CD4-positive, CD25-positive, alpha-beta regulatory T cell (primary cell): ENCODE data around the gene TPO. TPM values are rescaled to one million over a fixed set of nuclear protein-coding genes. Genes with fewer than 3 reads are reported as not detected.

ENCODE experiments used
- ATAC-seq, 2 donors: fragments of 150-1000 bp; cut with Tn5 transposase; one replicate each; pipeline ENCODE4 v1.10.0; 2021; ENCODE audit warnings: low read depth in 2 of 2, moderate number of reproducible peaks in 2 of 2, moderate library complexity in 1 of 2
- DNase-seq, 3 donors: peaks; one replicate each; pipeline versions ENCODE4 v3.0.0 to v3.0.0-alpha.2; 2012 to 2022; ENCODE audit warnings: mixed read lengths in 1 of 3
- H3K27ac ChIP-seq: one replicate; pipeline ENCODE4 v1.7.0; 2013; ENCODE audit warnings: mild to moderate bottlenecking, low read length; ENCODE audit not compliant: insufficient read depth, poor library complexity, severe bottlenecking
- H3K27me3 ChIP-seq: one replicate; pipeline ENCODE4 v1.7.0; 2013; ENCODE audit warnings: low read length; ENCODE audit not compliant: control insufficient read depth, insufficient read depth
- H3K36me3 ChIP-seq: one replicate; pipeline ENCODE4 v1.7.0; 2013; ENCODE audit warnings: mild to moderate bottlenecking, low read length, moderate library complexity; ENCODE audit not compliant: control insufficient read depth, insufficient read depth
- H3K4me1 ChIP-seq: 2 replicates; pipeline ENCODE4 v1.7.0; 2013; ENCODE audit warnings: mild to moderate bottlenecking, low read length; ENCODE audit not compliant: insufficient read depth, control insufficient read depth, poor library complexity, severe bottlenecking
- H3K4me3 ChIP-seq: one replicate; pipeline ENCODE4 v1.7.0; 2013; ENCODE audit warnings: low read depth, mild to moderate bottlenecking, low read length, moderate library complexity
- H3K9me3 ChIP-seq, 2 experiments: 1 replicate in 1 of 2; 2 replicates in 1 of 2; pipeline ENCODE4 v1.7.0; 2013; ENCODE audit warnings: low read length in 2 of 2, mild to moderate bottlenecking in 1 of 2, moderate library complexity in 1 of 2; ENCODE audit not compliant: control insufficient read depth in 2 of 2
- H3K27ac Mint-ChIP-seq, 3 donors: one replicate each; pipeline ENCODE4 v1.8.0; 2020 to 2022; ENCODE audit warnings: mild to moderate bottlenecking in 3 of 3, mixed read lengths in 3 of 3, moderate library complexity in 2 of 3
- H3K27me3 Mint-ChIP-seq: one replicate; pipeline ENCODE4 v1.8.0; 2022; ENCODE audit warnings: mild to moderate bottlenecking, mixed read lengths
- H3K36me3 Mint-ChIP-seq: one replicate; pipeline ENCODE4 v1.8.0; 2020; ENCODE audit warnings: mixed read lengths
- H3K4me1 Mint-ChIP-seq, 4 donors: one replicate each; pipeline ENCODE4 v1.8.0; 2020 to 2022; ENCODE audit warnings: mixed read lengths in 4 of 4, mild to moderate bottlenecking in 1 of 4
- H3K4me3 Mint-ChIP-seq, 4 donors: one replicate each; pipeline ENCODE4 v1.8.0; 2020 to 2022; ENCODE audit warnings: mild to moderate bottlenecking in 4 of 4, mixed read lengths in 4 of 4, moderate library complexity in 3 of 4
- H3K9me3 Mint-ChIP-seq, 7 donors: one replicate each; pipeline ENCODE4 v1.8.0; 2020 to 2022; ENCODE audit warnings: mixed read lengths in 7 of 7, mild to moderate bottlenecking in 3 of 7, moderate library complexity in 2 of 7
- polyA plus RNA-seq, 4 donors: library from polyadenylated mRNA; unstranded; fragments of 300-500 nt; fragmentation: Illumina TruSeq; gene quantifications; one replicate each; pipeline ENCODE4 v1.2.3, GENCODE V29; 2021
- total RNA-seq: library from RNA; stranded (reverse); gene quantifications from one replicate; pipeline ENCODE4 v1.2.3, GENCODE V29; 2022

Gene TPO
- total and polyA plus RNA-seq, 5 donors from 2014 or later: 0.27 to 1.5 (median 0.57) TPM

DNA sequence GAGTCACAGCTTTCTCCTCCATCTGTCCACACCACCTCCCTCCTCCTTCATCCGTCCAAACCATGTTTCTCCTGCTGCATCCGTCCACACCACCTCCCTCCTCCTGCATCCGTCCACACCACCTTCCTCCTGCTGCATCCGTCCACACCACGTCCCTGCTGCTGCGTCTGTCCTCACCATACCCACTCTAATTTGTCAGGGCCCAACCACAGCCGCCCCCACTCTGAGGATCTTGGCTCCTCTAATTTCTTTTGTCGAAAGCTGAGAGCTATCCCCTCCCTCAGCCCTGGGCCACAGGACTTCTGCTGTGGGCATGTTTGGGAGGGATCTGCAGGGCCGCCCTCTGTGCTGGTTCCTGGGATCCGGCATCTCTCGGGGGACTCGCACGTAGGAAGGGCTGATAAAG lies 67.4 kb downstream of the TPO start:
- Mint-ChIP-seq H3K4me1 (no peaks in the 10 kb centered on the region), H3K27ac (no peak overlapping the region), H3K36me3 (no peaks in the 10 kb centered on the region), H3K9me3 (peaks cover 0 to 1% (median 0%) of the 10 kb centered on the region in 7 donors), H3K27me3 (no peaks in the 10 kb centered on the region), H3K4me3 (no peak overlapping the region)
- H3K27me3 ChIP-seq: no peaks in the 10 kb centered on the region
- no peak overlapping the region for H3K4me3 ChIP-seq
- no peaks in the 10 kb centered on the region for H3K9me3 ChIP-seq
- no peak for ATAC-seq
- H3K36me3 ChIP-seq: no peaks in the 10 kb centered on the region
- DNase-seq: no peak
- no peaks in the 10 kb centered on the region for H3K4me1 ChIP-seq
- no peak overlapping the region for H3K27ac ChIP-seq

- Mint-ChIP-seq H3K4me3 (no peak overlapping the region), H3K36me3 (no peaks in the 10 kb centered on the region), H3K4me1 (no peaks in the 10 kb centered on the region), H3K27ac (peak overlapping the region in 1 of 3 donors; percentile 64), H3K9me3 (peaks cover 0 to 1% (median 0%) of the 10 kb centered on the region in 7 donors), H3K27me3 (no peaks in the 10 kb centered on the region)
- DNase-seq (no peak), ATAC-seq (no peak)
- Histone ChIP-seq H3K27me3 (no peaks in the 10 kb centered on the region), H3K4me3 (no peak overlapping the region), H3K27ac (no peak overlapping the region), H3K36me3 (no peaks in the 10 kb centered on the region), H3K4me1 (no peaks in the 10 kb centered on the region), H3K9me3 (no peaks in the 10 kb centered on the region)
Observed at GRCh38 chr2:1481406-1482252, 68.4 kb downstream of the TPO start.

DNA sequence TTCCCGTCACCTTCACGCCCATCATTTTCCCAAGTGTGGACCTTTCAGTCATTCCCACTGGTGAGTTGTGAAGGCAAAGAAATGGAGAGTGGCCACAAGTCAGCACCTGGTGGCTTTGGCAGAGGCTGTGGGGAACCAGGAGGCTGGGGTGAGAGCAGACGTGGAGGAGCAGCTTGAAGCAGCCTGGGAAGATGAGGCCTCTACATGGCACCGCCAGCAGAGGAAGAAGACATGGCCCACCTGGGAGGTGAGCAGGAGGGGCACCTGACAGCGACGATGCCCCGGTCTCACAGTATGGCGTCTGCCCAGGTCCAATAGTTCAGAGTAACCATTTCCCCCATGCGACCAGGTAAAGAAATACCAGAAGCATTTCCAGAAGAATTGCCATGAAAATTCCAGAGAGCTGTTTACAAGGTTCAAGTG lies 69.0 kb downstream of the TPO start:
- ATAC-seq: no peak
- Mint-ChIP-seq H3K36me3 (no peaks in the 10 kb centered on the region), H3K9me3 (peaks cover 0 to 1% (median 0%) of the 10 kb centered on the region in 7 donors), H3K27ac (peak overlapping the region in 2 of 3 donors; percentile 25 to 64), H3K4me1 (no peaks in the 10 kb centered on the region), H3K4me3 (no peak overlapping the region), H3K27me3 (no peaks in the 10 kb centered on the region)
- no peak for DNase-seq
- Histone ChIP-seq H3K4me1 (no peaks in the 10 kb centered on the region), H3K27me3 (no peaks in the 10 kb centered on the region), H3K4me3 (no peak overlapping the region), H3K27ac (no peak overlapping the region), H3K36me3 (no peaks in the 10 kb centered on the region), H3K9me3 (no peaks in the 10 kb centered on the region)

DNA sequence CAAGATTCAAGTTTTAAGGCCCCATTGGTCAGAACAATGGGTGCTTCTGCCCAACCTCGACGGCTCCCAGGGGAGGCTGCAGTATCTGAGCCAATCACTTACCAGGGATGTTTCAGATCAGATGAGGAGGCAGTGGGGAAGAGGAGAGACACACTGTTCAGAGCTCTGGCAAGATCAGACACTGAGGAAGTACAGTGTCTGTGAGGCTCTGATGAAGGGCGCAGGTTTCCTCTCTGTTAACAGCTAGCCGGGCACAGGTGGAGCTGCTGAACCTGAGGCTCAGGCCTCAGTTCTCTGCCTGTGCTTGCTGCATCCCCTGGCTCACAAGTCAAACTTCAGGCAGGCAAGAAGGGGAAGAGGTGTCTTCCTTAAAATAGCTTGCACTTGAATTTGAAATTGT lies 69.7 kb downstream of the TPO start:
- H3K36me3 Mint-ChIP-seq: no peaks in the 10 kb centered on the region
- H3K4me3 Mint-ChIP-seq: no peak overlapping the region
- H3K27me3 Mint-ChIP-seq: no peaks in the 10 kb centered on the region
- no peak overlapping the region for H3K27ac ChIP-seq
- no peaks in the 10 kb centered on the region for H3K4me1 ChIP-seq
- H3K36me3 ChIP-seq: no peaks in the 10 kb centered on the region
- no peaks in the 10 kb centered on the region for H3K9me3 ChIP-seq
- H3K27ac Mint-ChIP-seq: no peak overlapping the region
- H3K4me1 Mint-ChIP-seq: no peaks in the 10 kb centered on the region
- H3K27me3 ChIP-seq: no peaks in the 10 kb centered on the region
- H3K9me3 Mint-ChIP-seq: peaks cover 0 to 1% (median 0%) of the 10 kb centered on the region in 7 donors
- no peak for ATAC-seq
- H3K4me3 ChIP-seq: no peak overlapping the region
- DNase-seq: no peak

- H3K4me1 Mint-ChIP-seq: no peaks in the 10 kb centered on the region
- Histone ChIP-seq H3K4me1 (no peaks in the 10 kb centered on the region), H3K36me3 (no peaks in the 10 kb centered on the region), H3K27me3 (no peaks in the 10 kb centered on the region), H3K9me3 (no peaks in the 10 kb centered on the region), H3K27ac (no peak overlapping the region), H3K4me3 (no peak overlapping the region)
- no peak for DNase-seq
- ATAC-seq: no peak
- H3K27ac Mint-ChIP-seq: no peak overlapping the region
- H3K36me3 Mint-ChIP-seq: no peaks in the 10 kb centered on the region
- H3K4me3 Mint-ChIP-seq: no peak overlapping the region
- H3K27me3 Mint-ChIP-seq: no peaks in the 10 kb centered on the region
- peaks cover 0 to 1% (median 0%) of the 10 kb centered on the region in 7 donors for H3K9me3 Mint-ChIP-seq
Observed at GRCh38 chr2:1483551-1483950, 70.3 kb downstream of the TPO start.

DNA sequence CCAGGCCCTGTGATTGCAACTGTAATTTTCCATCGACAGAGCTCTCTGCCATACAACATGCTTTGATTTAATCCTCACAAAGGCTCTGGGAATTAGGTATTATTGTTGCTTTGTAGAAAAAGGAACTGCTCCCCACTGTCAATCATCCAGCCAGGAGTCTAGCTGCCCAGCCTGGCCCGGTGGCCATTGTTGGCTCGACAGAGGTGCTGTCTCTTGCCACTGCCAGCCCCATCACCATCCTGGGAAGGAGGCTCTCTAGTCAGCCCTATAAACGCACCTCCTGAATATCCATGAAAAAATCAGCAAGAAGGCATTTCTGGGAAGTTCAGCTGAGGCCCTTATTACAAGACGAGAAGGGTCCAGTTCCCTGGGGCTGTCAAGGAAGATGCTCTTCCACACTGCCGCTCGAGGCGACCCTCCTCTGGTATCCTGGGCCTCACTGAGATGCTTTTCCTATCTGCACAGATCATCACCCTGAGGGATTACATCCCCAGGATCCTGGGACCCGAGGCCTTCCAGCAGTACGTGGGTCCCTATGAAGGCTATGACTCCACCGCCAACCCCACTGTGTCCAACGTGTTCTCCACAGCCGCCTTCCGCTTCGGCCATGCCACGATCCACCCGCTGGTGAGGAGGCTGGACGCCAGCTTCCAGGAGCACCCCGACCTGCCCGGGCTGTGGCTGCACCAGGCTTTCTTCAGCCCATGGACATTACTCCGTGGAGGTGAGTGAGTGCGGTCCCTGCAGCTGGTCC lies 71.0 kb downstream of the TPO start:
- no peaks in the 10 kb centered on the region for H3K4me1 ChIP-seq
- no peak overlapping the region for H3K27ac Mint-ChIP-seq
- no peak for ATAC-seq
- H3K4me3 ChIP-seq: no peak overlapping the region
- no peaks in the 10 kb centered on the region for H3K36me3 Mint-ChIP-seq
- no peak overlapping the region for H3K27ac ChIP-seq
- no peaks in the 10 kb centered on the region for H3K27me3 Mint-ChIP-seq
- peaks cover 0 to under 1% (median 0%) of the 10 kb centered on the region in 7 donors for H3K9me3 Mint-ChIP-seq
- H3K36me3 ChIP-seq: no peaks in the 10 kb centered on the region
- DNase-seq: no peak
- no peaks in the 10 kb centered on the region for H3K9me3 ChIP-seq
- no peak overlapping the region for H3K4me3 Mint-ChIP-seq
- no peaks in the 10 kb centered on the region for H3K4me1 Mint-ChIP-seq
- no peaks in the 10 kb centered on the region for H3K27me3 ChIP-seq

DNA sequence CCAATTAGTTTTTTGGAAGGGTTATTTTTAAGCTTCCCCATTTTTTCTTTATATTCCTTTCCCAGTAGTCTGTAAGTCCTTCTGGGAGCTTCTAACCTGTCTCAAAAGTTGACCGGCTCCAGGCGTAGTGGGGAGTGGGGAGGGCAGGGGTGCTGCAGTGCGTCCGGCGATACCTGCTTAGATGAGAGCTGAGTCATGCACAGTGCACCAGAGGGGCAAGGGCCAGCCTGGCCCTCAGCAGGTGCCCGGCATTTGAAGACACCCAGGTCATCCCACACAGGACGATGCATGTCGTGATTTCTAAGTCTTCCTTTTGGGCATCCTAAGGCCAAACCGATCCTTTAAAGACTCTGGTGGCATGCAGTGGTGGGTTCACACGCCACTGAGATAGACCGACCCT lies 73.4 kb downstream of the TPO start:
- Histone ChIP-seq H3K4me3 (no peak overlapping the region), H3K27me3 (no peaks in the 10 kb centered on the region), H3K36me3 (no peaks in the 10 kb centered on the region), H3K9me3 (no peaks in the 10 kb centered on the region), H3K4me1 (no peaks in the 10 kb centered on the region), H3K27ac (no peak overlapping the region)
- Mint-ChIP-seq H3K9me3 (peaks cover 0 to 2% (median 0%) of the 10 kb centered on the region in 7 donors), H3K27me3 (no peaks in the 10 kb centered on the region), H3K36me3 (no peaks in the 10 kb centered on the region), H3K4me1 (no peaks in the 10 kb centered on the region), H3K27ac (no peak overlapping the region), H3K4me3 (no peak overlapping the region)
- DNase-seq (no peak), ATAC-seq (no peak)
